Measurements from ENCODE around the gene EPSTI1. TPM values are rescaled to one million over a fixed set of nuclear protein-coding genes. Genes with fewer than 3 reads are reported as not detected.

The EPSTI1 gene
- total RNA-seq, 1 experiment from 2014 or later, result 0.69 TPM

GRCh38 chr13:42969565-42970172 lies 22.4 kb downstream of the EPSTI1 start:
- DNase-seq (ENCODE audit: low read depth, low spot score) (no peak), ATAC-seq (peak; percentile 90)
- no peak overlapping the region for H3K4me3 ChIP-seq (ENCODE audit: low read depth in 2 of 2, low read length in 2 of 2)
- no peaks in the 10 kb centered on the region for H3K9me3 ChIP-seq (ENCODE audit: control insufficient read depth, insufficient read depth, low read depth, low read length)
- POLR2A ChIA-PET, result no interaction called here
- TF ChIP-seq CTCF (IDR thresholded peaks at IDR 0.05) (peak; percentile 85), POLR2AphosphoS5 (IDR thresholded peaks at IDR 0.05; ENCODE audit: low read depth, low read length) (no peak)
- no peaks in the 10 kb centered on the region for H3K4me1 ChIP-seq (ENCODE audit: control insufficient read depth, insufficient read depth, low read length)
- BruUV-seq (replicated peaks), result no TSS peak
- in situ Hi-C loops (cut with HindIII; ENCODE audit: low pct_unique_long_range_greater_than_20kb, low sequenced_read_pairs), result no loop called here
- no peaks in the 10 kb centered on the region for H3K27me3 ChIP-seq (ENCODE audit: control insufficient read depth, insufficient read depth, low read length)
- no peaks in the 10 kb centered on the region for H3K36me3 ChIP-seq (ENCODE audit: control insufficient read depth, insufficient read depth, low read length)
- CTCF ChIA-PET, result no interaction called here
- intact Hi-C loops (cut with micrococcal nuclease; ENCODE audit: unreplicated experiment), result loop anchor here (5.0 kb wide), 1 partner anchor 833 kb away; no protein-coding TSS in a partner anchor
- H3K27ac ChIP-seq (ENCODE audit: low read length), result no peak overlapping the region

- no peak overlapping the region for H3K27ac ChIP-seq (ENCODE audit: low read length)
- ChIA-PET CTCF (interaction anchor here (0.6 to 0.7 kb wide), 2 partner anchors 13 to 127 kb away, joined by 3 to 4 read pairs; no protein-coding TSS in a partner anchor), POLR2A (no interaction called here)
- H3K4me1 ChIP-seq (ENCODE audit: control insufficient read depth, insufficient read depth, low read length), result no peaks in the 10 kb centered on the region
- no peaks in the 10 kb centered on the region for H3K9me3 ChIP-seq (ENCODE audit: control insufficient read depth, insufficient read depth, low read depth, low read length)
- BruUV-seq (replicated peaks), result no TSS peak
- ATAC-seq, result no peak
- no peaks in the 10 kb centered on the region for H3K27me3 ChIP-seq (ENCODE audit: control insufficient read depth, insufficient read depth, low read length)
- H3K4me3 ChIP-seq (ENCODE audit: low read depth in 2 of 2, low read length in 2 of 2), result no peak overlapping the region
- in situ Hi-C loops (cut with HindIII; ENCODE audit: low pct_unique_long_range_greater_than_20kb, low sequenced_read_pairs) (no loop called here), intact Hi-C loops (cut with micrococcal nuclease; ENCODE audit: unreplicated experiment) (no loop called here)
- H3K36me3 ChIP-seq (ENCODE audit: control insufficient read depth, insufficient read depth, low read length), result no peaks in the 10 kb centered on the region
- DNase-seq (ENCODE audit: low read depth, low spot score), result no peak
- TF ChIP-seq SIN3A (IDR thresholded peaks at IDR 0.05; ENCODE audit: borderline replicate concordance, insufficient read depth, low read depth, low read length) (no peak), CTCF (IDR thresholded peaks at IDR 0.05) (no peak), TCF7L2 (IDR thresholded peaks at IDR 0.05; ENCODE audit: low read depth, low read length) (no peak), POLR2AphosphoS5 (IDR thresholded peaks at IDR 0.05; ENCODE audit: low read depth, low read length) (no peak), REST (IDR thresholded peaks at IDR 0.05; ENCODE audit: insufficient read depth in 1 of 2, low read depth in 2 of 2, low read length in 1 of 2) (no peak)
These were observed 23.1 kb downstream of the EPSTI1 start for GRCh38 chr13:42968906-42969305.
